H1 (cell line): Measurements from ENCODE around the gene PRKN. TPM values are rescaled to one million over a fixed set of nuclear protein-coding genes. Genes with fewer than 3 reads are reported as not detected.

Source experiments
- CTCF ChIA-PET: fragments of 300-600 bp; sonication (Branson Sonifier 250); formaldehyde crosslinking; loops from one replicate; lab custom pipeline; 2021; ENCODE audit not compliant: partially characterized antibody; lab: Charles Lee
- POLR2A ChIA-PET: fragments of 300-600 bp; sonication (Branson Sonifier 250); formaldehyde crosslinking; loops from one replicate; lab custom pipeline; 2021; ENCODE audit warnings: inconsistent platforms; ENCODE audit not compliant: partially characterized antibody; lab: Charles Lee
- DNase-seq, 2 experiments: peaks; one replicate each; pipeline versions ENCODE4 v3.0.0 to v3.0.0-alpha.2; 2010 to 2022; ENCODE audit warnings: low spot score in 2 of 2, low read depth in 1 of 2, mixed read lengths in 1 of 2
- FAIRE-seq: peaks from 2 replicates; lab custom pipeline; 2011; peaks lifted over from hg19 to GRCh38; lab: Jason Lieb, UNC
- H2AFZ ChIP-seq: 2 replicates; pipeline ENCODE4 v1.8.1; 2012; ENCODE audit warnings: low read length, inconsistent platforms
- H2AK5ac ChIP-seq: 2 replicates; pipeline ENCODE4 v1.6.1; 2013; ENCODE audit warnings: low read depth, low read length
- H2BK120ac ChIP-seq: replicated peaks from 2 replicates; pipeline ENCODE3; 2013; ENCODE audit warnings: low read depth, low read length, inconsistent platforms
- H2BK12ac ChIP-seq: 2 replicates; pipeline ENCODE4 v1.6.1; 2013; ENCODE audit warnings: low read depth, low read length
- H2BK15ac ChIP-seq: 2 replicates; pipeline ENCODE4 v1.6.1; 2013; ENCODE audit warnings: low read length
- H2BK20ac ChIP-seq: 2 replicates; pipeline ENCODE4 v1.6.1; 2013; ENCODE audit warnings: low read length
- H2BK5ac ChIP-seq: 2 replicates; pipeline ENCODE4 v1.6.1; 2013; ENCODE audit warnings: low read depth, low read length
- H3K14ac ChIP-seq: 2 replicates; pipeline ENCODE4 v1.6.1; 2013; ENCODE audit warnings: inconsistent platforms; ENCODE audit not compliant: insufficient read length
- H3K18ac ChIP-seq: 2 replicates; pipeline ENCODE4 v1.6.1; 2013; ENCODE audit warnings: low read length; ENCODE audit errors: extremely low read depth
- H3K23ac ChIP-seq: 2 replicates; pipeline ENCODE4 v1.6.1; 2013; ENCODE audit warnings: inconsistent platforms; ENCODE audit not compliant: insufficient read length
- H3K23me2 ChIP-seq: 2 replicates; pipeline ENCODE4 v1.6.1; 2013; ENCODE audit warnings: low read depth, low read length
- H3K27ac ChIP-seq: 2 replicates; pipeline ENCODE4 v1.6.1; 2011; ENCODE audit warnings: low read depth, low read length, inconsistent platforms
- H3K27me3 ChIP-seq, 4 experiments: replicated peaks in 1 of 4; 1 replicate in 1 of 4; 2 replicates in 3 of 4; pipeline versions ENCODE4 v1.6.1 to v1.8.1; 2011 to 2013; ENCODE audit warnings: low read length in 3 of 4, mild to moderate bottlenecking in 3 of 4, inconsistent platforms in 2 of 4, mixed read lengths in 2 of 4, moderate library complexity in 1 of 4; ENCODE audit not compliant: control insufficient read depth in 3 of 4, insufficient read depth in 3 of 4; ENCODE audit errors: extremely low read depth in 1 of 4
- H3K36me3 ChIP-seq, 4 experiments: 2 replicates each; pipeline versions ENCODE4 v1.6.1 to v1.8.1; 2011 to 2013; ENCODE audit warnings: mild to moderate bottlenecking in 4 of 4, low read length in 3 of 4, moderate library complexity in 2 of 4, control low read depth in 1 of 4, inconsistent platforms in 1 of 4; ENCODE audit not compliant: insufficient read depth in 4 of 4, control insufficient read depth in 2 of 4
- H3K4ac ChIP-seq: replicated peaks from 2 replicates; pipeline ENCODE3; 2013; ENCODE audit warnings: low read length, low read depth, mixed read lengths, inconsistent platforms; ENCODE audit not compliant: insufficient read length
- H3K4me1 ChIP-seq, 4 experiments: replicated peaks in 1 of 4; 1 replicate in 1 of 4; 2 replicates in 3 of 4; pipeline versions ENCODE4 v1.6.1 to v1.8.1; 2011 to 2013; ENCODE audit warnings: low read length in 3 of 4, inconsistent platforms in 2 of 4, mixed read lengths in 1 of 4; ENCODE audit not compliant: insufficient read depth in 4 of 4, control insufficient read depth in 3 of 4
- H3K4me2 ChIP-seq, 2 experiments: 2 replicates each; pipeline versions ENCODE4 v1.6.1 to v1.8.1; 2011 to 2013; ENCODE audit warnings: low read depth in 2 of 2, low read length in 2 of 2, control low read depth in 1 of 2, inconsistent platforms in 1 of 2, mild to moderate bottlenecking in 1 of 2; ENCODE audit not compliant: insufficient read depth in 1 of 2
- H3K4me3 ChIP-seq, 4 experiments: fragments of 200-600, 300-600 bp in 1 of 4; sonication (generic), shearing (Covaris generic), sonication (Bioruptor Twin) in 1 of 4; 2 replicates each; pipeline versions ENCODE4 v1.5.1 to v1.8.1; 2011 to 2016; ENCODE audit warnings: low read length in 4 of 4, low read depth in 3 of 4, control low read depth in 2 of 4, inconsistent platforms in 2 of 4, mild to moderate bottlenecking in 2 of 4, mixed read lengths in 1 of 4, moderate library complexity in 1 of 4; ENCODE audit not compliant: insufficient read depth in 2 of 4; ENCODE audit errors: extremely low read depth in 1 of 4
- H3K56ac ChIP-seq: replicated peaks from 2 replicates; pipeline ENCODE3; 2013; ENCODE audit warnings: low read depth, mild to moderate bottlenecking, mixed read lengths, low read length, inconsistent platforms; ENCODE audit not compliant: insufficient read length
- H3K79me1 ChIP-seq: 2 replicates; pipeline ENCODE4 v1.6.1; 2013; ENCODE audit warnings: low read depth, low read length, control low read depth
- H3K79me2 ChIP-seq, 2 experiments: 2 replicates each; pipeline versions ENCODE4 v1.6.1 to v1.8.1; 2012 to 2013; ENCODE audit warnings: low read length in 2 of 2, mild to moderate bottlenecking in 2 of 2, inconsistent platforms in 1 of 2; ENCODE audit not compliant: insufficient read depth in 2 of 2, control insufficient read depth in 1 of 2
- H3K9ac ChIP-seq, 4 experiments: replicated peaks in 1 of 4; 1 replicate in 1 of 4; 2 replicates in 3 of 4; pipeline versions ENCODE4 v1.6.1 to v1.8.1; 2011 to 2013; ENCODE audit warnings: low read depth in 3 of 4, low read length in 3 of 4, control low read depth in 2 of 4, mild to moderate bottlenecking in 2 of 4, moderate library complexity in 2 of 4, inconsistent platforms in 1 of 4; ENCODE audit errors: extremely low read depth in 1 of 4
- H3K9me3 ChIP-seq, 2 experiments: 2 replicates each; pipeline versions ENCODE4 v1.6.1 to v1.8.1; 2012 to 2013; ENCODE audit warnings: mild to moderate bottlenecking in 2 of 2, moderate library complexity in 2 of 2, control low read depth in 1 of 2, inconsistent platforms in 1 of 2, low read depth in 1 of 2, low read length in 1 of 2, mixed read lengths in 1 of 2; ENCODE audit not compliant: insufficient read depth in 2 of 2
- H4K20me1 ChIP-seq, 2 experiments: replicated peaks in 1 of 2; 2 replicates each; pipeline versions ENCODE3 to v1.8.1; 2011 to 2013; ENCODE audit warnings: inconsistent platforms in 2 of 2, low read length in 2 of 2, mild to moderate bottlenecking in 1 of 2; ENCODE audit not compliant: insufficient read depth in 2 of 2, control insufficient read depth in 1 of 2
- H4K5ac ChIP-seq: 2 replicates; pipeline ENCODE4 v1.6.1; 2013; ENCODE audit warnings: low read length, low read depth, mixed read lengths, inconsistent platforms; ENCODE audit not compliant: insufficient read length
- H4K8ac ChIP-seq: 2 replicates; pipeline ENCODE4 v1.8.0; 2013; ENCODE audit warnings: mild to moderate bottlenecking, moderate library complexity, low read length, inconsistent platforms; ENCODE audit not compliant: insufficient read depth; ENCODE audit errors: extremely low read depth
- H4K91ac ChIP-seq: replicated peaks from 2 replicates; pipeline ENCODE3; 2013; ENCODE audit warnings: low read length, mixed read lengths, inconsistent platforms; ENCODE audit not compliant: insufficient read length
- NRF1 ChIP-seq: IDR thresholded peaks from 2 replicates; pipeline ENCODE4 v1.6.1; 2011; ENCODE audit warnings: mild to moderate bottlenecking, low read depth, low read length, improper control_type of control experiment
- RFX5 ChIP-seq: IDR thresholded peaks from 2 replicates; pipeline ENCODE4 v1.6.1; 2011; ENCODE audit warnings: low read depth, low read length, improper control_type of control experiment, borderline replicate concordance
- WGBS, 2 experiments: shearing (Covaris generic) in 1 of 2; methylation state at CpG; one replicate each; pipeline versions ENCODE4 v1.1.6 to v1.1.7; 2013 to 2015; ENCODE audit warnings: low lambda C conversion rate in 2 of 2, mixed read lengths in 2 of 2, inconsistent platforms in 1 of 2, low coverage in 1 of 2, missing lambda C conversion rate in 1 of 2; ENCODE audit not compliant: insufficient replicate concordance in 2 of 2, insufficient coverage in 1 of 2, insufficient read length in 1 of 2; ENCODE audit errors: extremely low coverage in 1 of 2, missing lambda C conversion rate in 1 of 2; 5-methylcytosine and 5-hydroxymethylcytosine counted together
- polyA plus RNA-seq, 7 experiments: library from polyadenylated mRNA; depleted of rRNA in 3 of 7; stranded (reverse) in 5 of 7; unstranded in 2 of 7; fragments of >200 nt in 5 of 7; fragments of 200-250 nt in 2 of 7; gene quantifications; 1 replicate in 5 of 7; 2 replicates in 1 of 7; 4 replicates in 1 of 7; pipeline versions ENCODE4 v1.2.1 to v1.2.3, GENCODE V29; 2011 to 2013; ENCODE audit warnings: missing spikeins in 2 of 7, mixed read lengths in 2 of 7
- total RNA-seq: library from RNA; stranded (reverse); fragmentation: NEBNext Ultra II Directional; extraction: Animal tissue kit (Norgen Biotek cat#: 25700); gene quantifications from 2 replicates; pipeline ENCODE4 v1.2.1, GENCODE V29; 2021

PRKN gene
- total and polyA plus RNA-seq, 2 of the 8 experiments (the other 6 are each of a cell fraction or from before 2014, with no cell fraction given), result 0.13 to 0.29 TPM

DNA sequence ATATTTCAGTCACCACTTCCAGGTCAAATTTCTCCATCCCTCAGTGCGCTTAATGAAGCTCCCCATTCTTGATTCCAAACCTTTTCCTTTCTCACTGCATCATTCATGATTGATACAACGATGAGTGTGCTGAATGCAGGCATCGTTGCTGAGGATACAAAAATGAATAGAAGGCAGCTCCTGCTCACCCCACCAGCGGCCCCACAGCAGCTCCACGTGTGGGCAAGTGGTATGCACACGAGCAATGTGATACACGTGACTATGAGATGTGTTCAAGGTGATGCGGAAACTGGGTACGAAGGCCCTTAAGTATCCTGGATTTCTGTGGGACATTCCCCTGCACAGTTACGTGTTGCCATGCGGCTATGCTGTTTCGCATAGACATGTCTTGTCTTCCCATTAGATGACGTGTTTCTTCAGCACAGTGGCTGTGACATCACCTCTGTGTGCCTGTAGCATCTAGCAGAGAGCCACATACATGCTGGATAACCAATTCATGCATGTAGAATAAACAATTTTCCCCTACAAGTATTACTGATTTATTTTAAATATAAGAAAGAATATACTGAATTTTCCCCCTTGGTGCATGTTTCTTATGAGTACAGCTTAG is 1193.2 kb downstream of the PRKN start:
- H3K56ac ChIP-seq, result no peak overlapping the region
- no peak overlapping the region for H2BK12ac ChIP-seq
- CTCF ChIA-PET, result no interaction called here
- no peak overlapping the region for H2BK15ac ChIP-seq
- H3K4me1 ChIP-seq, result no peaks in the 10 kb centered on the region
- POLR2A ChIA-PET, result no interaction called here
- no peaks in the 10 kb centered on the region for H3K9me3 ChIP-seq
- no peak overlapping the region for H2BK120ac ChIP-seq
- FAIRE-seq (no peak), DNase-seq (no peak)
- no peak overlapping the region for H2BK5ac ChIP-seq
- no peak overlapping the region; the same call in 1 of the 2 replicates for H2AK5ac ChIP-seq
- no peak overlapping the region for H3K4me3 ChIP-seq
- H4K8ac ChIP-seq, result no peak overlapping the region
- H3K4me2 ChIP-seq, result no peak overlapping the region
- H3K18ac ChIP-seq, result no peak overlapping the region
- H2BK20ac ChIP-seq, result no peak overlapping the region
- H3K23ac ChIP-seq, result no peak overlapping the region
- H3K79me2 ChIP-seq, result no peaks in the 10 kb centered on the region
- no peak overlapping the region for H3K14ac ChIP-seq
- no peaks in the 10 kb centered on the region for H3K23me2 ChIP-seq
- no peaks in the 10 kb centered on the region for H3K79me1 ChIP-seq
- no peak overlapping the region for H2AFZ ChIP-seq
- 91% methylated on average over 13 of the region's 13 CpGs; no CpG with 5 or more reads in 1 of the 2 experiments for WGBS, 2 experiments
- no peak overlapping the region for H4K5ac ChIP-seq
- H3K36me3 ChIP-seq, result no peaks in the 10 kb centered on the region
- H4K91ac ChIP-seq, result no peak overlapping the region
- H4K20me1 ChIP-seq, result no peaks in the 10 kb centered on the region
- H3K9ac ChIP-seq, result no peak overlapping the region
- no peak overlapping the region for H3K4ac ChIP-seq
- H3K27me3 ChIP-seq, result no peaks in the 10 kb centered on the region
- no peak for TF ChIP-seq NRF1
- no peak for TF ChIP-seq RFX5
- H3K27ac ChIP-seq, result no peak overlapping the region
